Neutrophil (primary cell): Measurements from ENCODE around the gene ITFG1.
A peak's percentile ranks its signal among the peaks of the same experiment; 100 is the strongest.

ENCODE experiments used
- H3K27ac ChIP-seq: fragments of 200-600 bp; sonication (generic); 2 replicates; pipeline ENCODE4 v1.5.1; 2016; ENCODE audit warnings: mild to moderate bottlenecking, moderate library complexity
- H3K27me3 ChIP-seq: fragments of 200-600 bp; sonication (generic); 2 replicates; pipeline ENCODE4 v1.6.0; 2016; ENCODE audit warnings: mild to moderate bottlenecking
- H3K36me3 ChIP-seq: fragments of 200-600 bp; sonication (generic); 2 replicates; pipeline ENCODE4 v1.5.1; 2017
- H3K4me1 ChIP-seq, 2 experiments: fragments of 200-600 bp in 1 of 2; sonication (generic) in 1 of 2; 1 replicate in 1 of 2; 2 replicates in 1 of 2; pipeline versions ENCODE4 v1.5.1 to v1.6.1; 2013 to 2016; ENCODE audit warnings: low read depth in 1 of 2, low read length in 1 of 2, mild to moderate bottlenecking in 1 of 2, moderate library complexity in 1 of 2; ENCODE audit not compliant: control insufficient read depth in 1 of 2, insufficient read depth in 1 of 2
- H3K4me3 ChIP-seq, 2 experiments: fragments of 200-600 bp in 1 of 2; sonication (generic) in 1 of 2; 1 replicate in 1 of 2; 2 replicates in 1 of 2; pipeline ENCODE4 v1.5.1; 2013 to 2016; ENCODE audit warnings: low read depth in 1 of 2, low read length in 1 of 2, mild to moderate bottlenecking in 1 of 2, moderate library complexity in 1 of 2
- H3K9me3 ChIP-seq: fragments of 200-600 bp; sonication (generic); 2 replicates; pipeline ENCODE4 v1.5.1; 2016
- TF ChIP-seq, protein P1 (sequence below): fragments of 200-600 bp; sonication (generic); IDR thresholded peaks from 2 replicates; pipeline ENCODE4 v1.5.1; 2016; ENCODE audit warnings: antibody characterized with exemption

The ITFG1 gene

DNA sequence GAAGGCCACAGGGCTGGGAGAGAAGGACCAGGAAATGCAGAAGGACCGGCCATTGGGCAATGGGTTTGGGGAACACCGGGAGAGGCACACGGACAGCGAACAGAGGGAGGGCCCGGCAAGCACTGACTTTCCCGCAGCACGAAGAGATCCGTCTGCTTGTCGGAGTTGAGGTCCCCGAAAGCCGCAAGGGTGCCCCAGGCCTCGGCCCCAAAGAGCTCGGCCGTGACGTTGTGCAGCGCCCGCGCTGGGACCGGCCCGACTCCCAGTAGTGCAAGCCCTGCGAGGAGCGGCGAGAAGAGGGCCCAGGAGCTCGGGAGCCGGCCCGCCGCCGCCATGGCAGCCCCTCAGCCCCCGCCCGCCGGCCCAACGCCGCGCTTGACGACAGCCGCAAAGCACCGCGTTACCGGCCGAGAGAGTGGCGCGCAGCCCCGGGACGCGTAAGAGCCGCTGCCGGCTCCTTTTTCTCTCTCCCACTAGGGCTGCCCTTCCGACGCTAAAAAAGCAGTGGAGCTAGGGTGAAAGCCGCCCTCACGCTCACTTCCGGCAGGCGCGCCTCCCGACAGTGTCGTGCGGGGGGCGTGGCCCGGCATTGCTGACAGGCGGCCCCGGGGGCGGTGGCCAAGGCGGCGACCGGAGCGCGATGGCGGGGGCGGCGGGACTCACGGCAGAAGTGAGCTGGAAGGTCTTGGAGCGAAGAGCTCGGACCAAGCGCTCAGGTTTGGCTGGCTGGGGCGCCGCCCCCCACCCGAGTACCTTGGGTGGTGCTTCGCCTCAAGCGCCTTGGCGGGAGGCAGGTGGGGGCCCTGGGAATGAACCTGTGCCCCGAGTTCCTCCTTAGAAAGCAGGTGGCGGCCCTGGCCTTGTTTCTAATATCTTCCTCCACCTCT is at the start of gene ITFG1, which contains the start of gene PHKB:
Gene ITFG1, minus strand, starts transcription at position 353 of the 887 bp plus-strand sequence. Its CDS starts 18 bp downstream, at position 335.
Gene PHKB, plus strand, starts transcription at position 621 of the 887 bp plus-strand sequence. Its CDS starts 20 bp downstream, at position 641.
- H3K9me3 ChIP-seq, result no peaks in the 10 kb centered on the region
- H3K4me1 ChIP-seq, result peaks cover 19 to 21% of the 10 kb centered on the region in 2 experiments
- no peaks in the 10 kb centered on the region for H3K27me3 ChIP-seq
- H3K4me3 ChIP-seq, result peak within 1 kb of the TSS; percentile 92 to 98
- peak within 1 kb of the TSS; percentile 100 for H3K27ac ChIP-seq
- TF ChIP-seq, protein P1, sequence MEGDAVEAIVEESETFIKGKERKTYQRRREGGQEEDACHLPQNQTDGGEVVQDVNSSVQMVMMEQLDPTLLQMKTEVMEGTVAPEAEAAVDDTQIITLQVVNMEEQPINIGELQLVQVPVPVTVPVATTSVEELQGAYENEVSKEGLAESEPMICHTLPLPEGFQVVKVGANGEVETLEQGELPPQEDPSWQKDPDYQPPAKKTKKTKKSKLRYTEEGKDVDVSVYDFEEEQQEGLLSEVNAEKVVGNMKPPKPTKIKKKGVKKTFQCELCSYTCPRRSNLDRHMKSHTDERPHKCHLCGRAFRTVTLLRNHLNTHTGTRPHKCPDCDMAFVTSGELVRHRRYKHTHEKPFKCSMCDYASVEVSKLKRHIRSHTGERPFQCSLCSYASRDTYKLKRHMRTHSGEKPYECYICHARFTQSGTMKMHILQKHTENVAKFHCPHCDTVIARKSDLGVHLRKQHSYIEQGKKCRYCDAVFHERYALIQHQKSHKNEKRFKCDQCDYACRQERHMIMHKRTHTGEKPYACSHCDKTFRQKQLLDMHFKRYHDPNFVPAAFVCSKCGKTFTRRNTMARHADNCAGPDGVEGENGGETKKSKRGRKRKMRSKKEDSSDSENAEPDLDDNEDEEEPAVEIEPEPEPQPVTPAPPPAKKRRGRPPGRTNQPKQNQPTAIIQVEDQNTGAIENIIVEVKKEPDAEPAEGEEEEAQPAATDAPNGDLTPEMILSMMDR, result peak; percentile 45
- peaks cover 4% of the 10 kb centered on the region for H3K36me3 ChIP-seq

DNA sequence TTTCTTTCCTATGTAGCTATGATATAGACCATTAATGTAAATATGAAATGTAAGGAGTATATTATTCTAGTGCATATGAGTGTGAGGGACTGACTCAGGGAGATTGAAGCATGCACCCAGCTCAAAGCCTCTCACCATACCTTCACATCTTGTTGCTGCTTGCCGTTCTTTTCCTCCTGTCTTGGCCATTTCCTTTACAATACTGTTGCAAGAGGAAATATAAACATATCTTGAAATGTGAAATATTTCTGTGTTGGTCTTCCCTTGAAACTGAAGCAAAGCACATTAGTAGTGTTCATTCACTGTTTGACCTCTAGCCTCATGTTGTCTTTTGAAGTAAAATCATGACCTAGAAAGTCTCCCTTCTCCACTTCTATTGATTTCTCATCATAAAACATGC is 46.8 kb upstream of the ITFG1 start:
- Histone ChIP-seq H3K4me1 (peaks cover 12 to 18% of the 10 kb centered on the region in 2 experiments), H3K9me3 (no peaks in the 10 kb centered on the region), H3K27ac (peak overlapping the region; percentile 49), H3K36me3 (peaks cover 41% of the 10 kb centered on the region), H3K27me3 (no peaks in the 10 kb centered on the region), H3K4me3 (no peak overlapping the region)
- TF ChIP-seq, protein P1, result no peak

DNA sequence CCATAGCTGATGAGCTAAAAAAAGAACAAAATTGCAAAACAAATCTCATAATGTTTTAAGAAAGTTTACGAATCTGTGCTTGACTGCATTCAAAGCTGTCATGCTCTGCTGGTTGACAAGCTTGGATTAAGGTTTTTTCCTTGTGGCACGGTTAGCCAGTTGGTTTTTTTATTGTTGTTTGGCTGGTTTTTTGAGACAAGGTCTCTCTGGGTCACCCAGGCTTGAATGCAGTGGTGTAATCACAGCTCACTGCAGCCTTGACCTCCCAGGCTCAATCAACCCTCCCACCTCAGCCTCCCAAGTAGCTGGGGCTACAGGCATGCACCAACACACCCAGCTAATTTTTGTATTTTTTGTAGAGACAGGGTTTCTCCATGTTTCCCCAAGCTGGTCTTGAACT is 45.9 kb upstream of the ITFG1 start:
- Histone ChIP-seq H3K27ac (peak overlapping the region; percentile 49), H3K4me3 (no peak overlapping the region), H3K9me3 (no peaks in the 10 kb centered on the region), H3K27me3 (no peaks in the 10 kb centered on the region), H3K4me1 (peaks cover 12 to 18% of the 10 kb centered on the region in 2 experiments), H3K36me3 (peaks cover 43% of the 10 kb centered on the region)
- TF ChIP-seq, protein P1, result no peak

DNA sequence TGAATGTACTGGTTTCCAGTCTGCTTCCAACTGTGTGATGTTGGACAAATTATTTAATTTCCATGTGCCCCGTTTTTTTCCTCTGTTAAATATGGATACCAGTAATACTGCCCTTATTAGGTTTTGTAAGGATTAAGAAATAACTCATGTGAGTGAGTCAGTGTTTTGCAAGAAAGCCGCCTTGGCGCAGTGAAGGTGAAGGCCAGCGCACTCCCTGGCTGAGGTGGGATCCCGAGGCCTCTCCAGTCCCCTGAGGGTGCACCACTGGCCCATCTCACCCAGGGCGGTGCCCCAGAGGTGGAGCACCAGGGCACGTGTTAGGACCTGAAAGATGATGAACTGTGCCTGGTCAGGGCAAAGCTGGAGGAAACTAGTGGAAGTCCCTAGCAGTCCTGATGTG is 43.7 kb upstream of the ITFG1 start:
- Histone ChIP-seq H3K4me1 (peaks cover 12 to 18% of the 10 kb centered on the region in 2 experiments), H3K27ac (no peak overlapping the region), H3K9me3 (no peaks in the 10 kb centered on the region), H3K36me3 (peaks cover 61% of the 10 kb centered on the region), H3K4me3 (no peak overlapping the region), H3K27me3 (no peaks in the 10 kb centered on the region)
- TF ChIP-seq, protein P1, result no peak

DNA sequence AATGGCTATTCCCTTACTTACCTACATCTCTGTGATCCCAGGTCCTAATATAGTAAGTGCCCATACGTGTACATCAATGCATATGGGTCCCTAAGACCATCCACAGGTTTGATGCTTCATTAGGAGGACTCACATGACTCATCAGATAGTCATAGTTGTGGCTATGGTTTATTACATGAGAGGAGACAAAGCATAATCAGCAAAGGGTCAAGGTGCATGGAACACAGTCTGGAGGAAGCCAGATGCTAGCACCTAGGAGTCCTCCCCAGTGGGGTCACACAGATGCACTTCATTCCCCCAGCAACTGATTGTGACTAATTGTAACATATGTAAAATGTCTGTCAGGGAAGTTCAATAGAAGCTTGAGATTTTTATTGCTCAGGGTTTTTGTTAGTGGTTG is 43.1 kb upstream of the ITFG1 start:
- H3K27ac ChIP-seq, result no peak overlapping the region
- peaks cover 12 to 18% of the 10 kb centered on the region in 2 experiments for H3K4me1 ChIP-seq
- TF ChIP-seq, protein P1, result no peak
- H3K9me3 ChIP-seq, result no peaks in the 10 kb centered on the region
- no peaks in the 10 kb centered on the region for H3K27me3 ChIP-seq
- no peak overlapping the region for H3K4me3 ChIP-seq
- peaks cover 68% of the 10 kb centered on the region for H3K36me3 ChIP-seq
